GM18868 (cell line): ENCODE measurements around the gene HSD17B14.
"Not testable (repeated sequence)": the region's sequence is repeated elsewhere in the genome, so short reads cannot be mapped to it uniquely, and the experiment has no call there.

Experiments used
- ATAC-seq: cut with Tn5 transposase; IDR thresholded peaks from one replicate; pipeline ENCODE4 v1.9.1; 2021; ENCODE audit warnings: mild to moderate bottlenecking, moderate library complexity; ENCODE audit not compliant: unreplicated experiment

The HSD17B14 gene

DNA sequence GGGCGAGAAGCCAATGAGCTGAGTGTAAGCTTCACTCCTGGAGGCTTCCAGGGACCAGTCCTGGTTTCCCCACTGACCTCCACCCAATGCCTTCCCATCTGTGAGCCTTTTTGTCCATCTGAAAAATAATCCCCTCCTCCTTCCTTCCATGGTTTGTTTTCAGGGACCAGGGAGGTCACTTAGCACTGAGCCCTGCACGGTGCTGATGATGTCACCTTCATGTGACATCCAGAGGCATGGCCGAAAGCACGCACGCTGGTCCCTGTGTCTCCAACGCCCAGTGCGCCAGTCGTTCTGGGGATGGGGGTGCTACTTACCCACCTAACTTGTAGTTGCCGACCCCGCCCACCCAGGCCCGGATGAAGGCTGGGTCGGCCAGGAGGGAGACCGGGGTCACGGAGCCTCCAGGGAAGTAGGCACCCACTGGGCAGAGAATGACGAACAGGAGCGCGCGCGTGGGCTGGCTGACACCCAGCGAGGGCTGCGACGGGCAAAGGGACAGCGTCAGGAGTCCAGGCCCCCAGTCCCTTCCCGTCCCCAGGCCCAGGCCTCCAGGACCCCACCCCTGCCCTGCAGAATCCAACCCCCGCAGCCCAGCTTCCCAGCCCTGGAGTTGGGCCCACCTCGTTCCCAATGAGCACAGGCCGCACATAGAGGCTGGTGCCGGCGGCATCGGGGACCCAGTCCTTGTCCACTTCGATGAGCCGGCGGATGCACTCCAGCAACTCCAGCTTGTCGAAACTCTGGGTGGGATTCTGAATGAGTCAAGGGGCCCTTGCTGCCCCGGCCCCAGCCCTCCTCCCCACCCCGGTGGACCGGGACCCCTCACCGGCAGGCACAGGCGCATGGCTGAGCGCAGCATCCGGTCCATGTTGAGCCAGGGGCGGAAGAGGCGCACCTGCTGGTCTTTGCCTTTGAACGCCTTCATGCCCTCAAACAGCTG, 36.7 kb downstream of the HSD17B14 start:
- ATAC-seq = no peak

DNA sequence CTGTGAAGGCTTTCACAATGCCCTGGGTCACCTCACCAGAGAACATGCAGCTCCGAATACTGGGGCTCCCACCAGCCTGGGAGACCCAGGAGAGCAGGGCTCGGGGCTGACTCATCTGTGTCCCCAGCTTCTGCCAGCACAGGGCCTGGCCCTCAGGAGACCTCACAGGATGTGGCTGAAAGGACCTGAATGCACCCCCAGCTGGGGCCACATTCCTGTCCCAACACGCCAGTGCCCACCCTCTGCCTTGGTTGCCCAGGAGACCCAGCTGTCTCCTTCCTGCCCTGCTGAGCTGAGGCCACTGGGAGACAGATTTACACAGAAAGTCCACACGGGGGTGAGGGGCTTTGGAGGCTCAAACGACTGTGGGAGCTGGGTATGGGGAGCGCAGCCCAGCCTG, 37.4 kb downstream of the HSD17B14 start:
- no peak for ATAC-seq

DNA sequence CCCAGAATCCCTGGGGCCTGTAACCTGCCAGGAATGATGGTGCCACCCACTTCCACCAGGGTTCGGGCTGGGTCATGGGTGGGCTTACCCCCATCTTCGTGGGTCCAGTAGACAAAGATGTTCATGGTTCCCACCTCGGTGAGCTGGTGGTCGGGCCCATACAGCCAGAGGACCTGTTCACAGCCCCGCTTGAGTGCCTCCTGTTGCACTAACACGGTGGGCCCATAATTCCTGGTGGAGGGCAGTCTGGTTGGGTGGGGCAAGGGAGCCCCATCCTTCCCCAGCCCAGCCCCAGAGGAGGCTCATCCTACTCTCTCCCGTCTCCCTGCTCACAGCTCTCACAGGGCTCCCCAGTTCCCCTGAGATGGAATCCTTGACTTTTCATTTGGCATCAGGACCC, 39.2 kb downstream of the HSD17B14 start:
- ATAC-seq = no peak

DNA sequence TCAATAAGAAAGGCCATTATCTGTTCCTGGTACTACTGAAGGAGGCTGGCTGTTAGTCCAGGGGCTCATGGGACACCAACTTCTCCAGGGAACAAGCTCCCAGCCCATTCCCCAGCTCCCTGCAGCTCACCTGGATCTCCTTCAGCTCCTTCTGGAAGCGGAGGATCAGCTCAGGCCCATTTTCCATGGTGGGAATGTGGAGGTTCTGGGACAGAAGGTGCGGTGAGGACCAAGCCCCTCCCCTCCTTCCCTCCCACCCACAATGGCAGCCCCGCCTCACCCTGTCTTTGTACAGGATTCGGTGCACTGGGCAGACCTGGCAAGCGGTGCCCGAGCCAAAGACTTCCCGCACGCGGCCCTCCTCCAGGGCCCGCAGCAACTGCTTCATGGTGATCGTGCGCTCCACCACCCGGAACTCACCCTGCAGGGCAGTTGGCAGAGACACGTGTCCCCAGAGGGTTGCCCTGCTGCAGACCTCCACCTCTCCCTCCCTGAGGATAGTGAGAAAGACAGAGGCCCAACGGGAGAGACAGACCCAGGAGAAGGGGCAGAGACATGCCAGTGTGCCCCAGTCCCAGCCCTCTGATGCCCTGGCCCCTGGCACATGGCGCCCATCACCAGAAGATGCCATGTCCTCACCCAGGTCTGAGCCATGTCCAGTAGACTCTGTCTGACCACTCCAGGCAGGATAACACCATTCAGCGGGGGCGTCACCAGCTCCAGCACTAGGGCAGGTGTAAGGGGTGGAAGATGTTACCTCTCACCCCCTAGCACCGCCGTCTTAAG, 39.8 kb downstream of the HSD17B14 start:
- ATAC-seq = no peak

DNA sequence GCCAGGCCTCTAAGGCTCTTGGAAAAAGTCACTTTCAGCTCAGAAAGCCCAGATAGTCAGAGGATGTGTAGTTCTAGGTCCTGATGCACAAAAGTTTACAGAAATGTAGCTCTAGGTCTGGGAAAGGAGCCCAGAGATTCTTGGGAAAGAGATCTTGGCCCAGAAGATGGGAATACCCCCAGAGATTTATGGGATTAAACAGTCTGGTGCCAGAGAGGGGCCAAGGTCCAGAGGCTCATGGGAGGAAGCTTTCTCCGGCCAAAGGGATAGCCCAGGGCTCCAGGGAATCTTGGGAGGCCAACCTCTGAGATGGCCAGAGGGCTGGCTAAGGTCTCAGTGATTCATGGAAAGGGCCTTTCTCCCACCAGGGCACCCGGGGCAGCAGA, 40.6 kb downstream of the HSD17B14 start:
- ATAC-seq = no peak

DNA sequence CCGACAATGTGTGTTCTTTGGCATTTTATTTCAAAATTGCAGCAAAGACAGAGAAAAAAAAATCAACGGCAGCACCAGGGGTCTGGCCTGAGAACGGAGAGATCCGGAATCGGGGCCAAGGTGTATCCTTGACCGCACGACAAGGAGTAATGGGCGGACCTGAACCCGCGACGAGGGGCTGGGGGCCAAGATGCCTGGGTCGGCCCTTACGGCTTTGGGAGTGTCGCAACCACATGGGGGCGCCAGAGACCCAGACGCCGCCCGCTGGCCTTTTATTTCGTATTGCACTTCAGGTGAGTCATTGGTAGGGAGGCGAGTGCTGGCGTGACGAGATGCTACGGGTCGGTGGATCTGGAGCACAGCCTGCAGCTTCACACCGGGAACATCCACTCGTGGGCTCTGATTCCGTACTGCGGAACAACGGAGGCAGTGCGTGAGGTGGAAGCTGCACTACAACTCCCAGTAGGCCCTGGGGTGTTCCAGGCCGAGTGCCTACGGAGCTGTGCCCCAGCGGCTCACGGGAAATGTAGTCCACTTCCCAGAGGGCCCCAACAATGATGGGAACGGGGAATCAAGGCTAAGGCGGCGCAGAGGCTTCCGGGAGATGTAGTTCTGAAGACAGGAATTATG, 41.1 kb downstream of the HSD17B14 start:
- ATAC-seq = peak; percentile 63

DNA sequence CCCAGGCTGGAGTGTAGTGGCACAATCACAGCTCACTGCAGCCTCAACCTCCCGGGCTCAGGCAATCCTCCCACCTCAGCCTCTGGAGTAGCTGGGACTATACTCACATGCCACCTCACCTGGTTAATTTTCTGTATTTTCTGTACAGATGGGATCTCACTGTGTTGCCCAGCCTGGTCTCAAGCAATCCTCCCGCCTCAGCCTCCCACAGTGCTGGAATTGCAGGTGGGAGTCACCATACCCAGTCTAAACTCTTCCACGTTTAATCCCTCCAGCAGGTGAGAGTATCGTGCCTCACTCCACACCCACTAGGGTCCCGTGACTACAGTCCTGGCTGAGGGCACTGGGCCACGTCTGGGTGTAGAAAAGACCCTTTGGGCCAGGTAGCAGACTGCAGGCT, 42.0 kb downstream of the HSD17B14 start:
- ATAC-seq = no peak

DNA sequence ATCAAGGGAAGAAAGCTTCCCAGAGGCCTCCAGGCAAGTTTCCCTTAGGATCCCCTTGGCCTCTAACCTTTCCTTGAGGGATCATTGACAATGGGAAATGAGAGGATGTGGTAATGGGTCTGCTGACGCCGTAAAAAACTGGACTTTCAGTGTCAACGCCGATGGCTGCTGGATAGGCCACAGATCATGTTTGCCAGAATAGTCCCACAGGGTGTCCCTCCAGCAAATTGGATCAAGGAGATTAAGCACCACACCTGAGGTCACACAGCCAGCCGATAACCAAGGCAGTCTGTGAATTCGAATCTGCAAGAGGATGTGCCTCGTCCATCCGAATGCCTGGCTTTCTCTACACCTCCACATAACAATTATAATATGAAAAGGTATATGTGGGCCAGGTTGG, 43.0 kb downstream of the HSD17B14 start:
- no peak for ATAC-seq

DNA sequence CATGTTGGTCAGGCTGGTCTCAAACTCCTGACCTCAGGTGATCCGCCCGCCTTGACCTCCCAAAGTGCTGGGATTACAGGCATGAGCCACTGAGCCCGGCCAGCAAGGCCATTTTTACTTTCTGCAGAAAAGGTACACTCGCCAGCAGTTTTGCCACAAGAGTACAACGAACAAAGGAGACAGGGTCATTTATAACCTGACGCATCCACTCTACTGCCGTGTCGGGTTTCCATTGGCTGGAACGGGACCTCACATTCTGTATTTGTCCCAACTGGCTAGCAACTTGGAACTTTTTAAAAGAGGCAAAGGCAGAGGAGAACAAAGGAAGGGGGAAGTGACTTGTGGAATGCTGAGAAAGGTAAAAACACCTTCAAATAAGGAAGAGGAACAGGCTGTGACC, 49.0 kb downstream of the HSD17B14 start:
- not testable (repeated sequence) for ATAC-seq

DNA sequence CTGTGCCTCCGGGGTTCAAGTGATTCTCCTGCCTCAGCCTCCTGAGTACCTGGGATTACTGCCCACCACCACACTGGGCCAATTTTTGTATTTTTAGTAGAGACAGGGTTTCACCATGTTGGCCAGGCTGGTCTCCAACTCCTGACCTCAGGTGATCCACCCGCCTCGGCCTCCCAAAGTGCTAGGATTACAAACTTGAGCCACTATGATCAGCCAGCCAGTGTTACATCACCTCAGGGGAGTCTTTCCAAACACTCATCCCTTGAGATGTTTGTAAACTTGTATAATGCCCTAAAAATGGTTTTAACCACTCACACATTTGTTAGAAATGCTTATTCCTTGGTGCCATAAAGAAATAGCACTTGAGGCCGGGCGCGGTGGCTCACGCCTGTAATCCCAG, 49.9 kb downstream of the HSD17B14 start:
- ATAC-seq = not testable (repeated sequence)

DNA sequence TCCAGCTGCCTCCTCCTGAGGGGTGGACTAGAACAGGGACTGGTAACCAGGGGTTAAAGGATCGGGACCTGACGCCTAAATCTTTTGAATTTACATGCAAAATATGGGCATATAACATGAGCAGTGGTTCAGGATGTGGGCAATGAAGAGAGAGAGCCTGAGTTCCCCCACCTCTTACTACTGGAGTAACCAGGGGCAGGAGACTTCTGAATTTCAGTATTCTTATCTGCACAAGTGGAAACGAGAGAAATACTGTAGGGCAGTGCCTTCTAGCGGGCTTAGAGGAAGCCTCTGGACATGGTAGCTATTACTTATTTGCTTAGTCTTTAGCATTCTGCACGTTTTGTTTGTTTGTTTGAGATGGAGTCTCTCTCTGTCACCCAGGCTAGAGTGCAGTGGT, 51.8 kb downstream of the HSD17B14 start:
- ATAC-seq = no peak

DNA sequence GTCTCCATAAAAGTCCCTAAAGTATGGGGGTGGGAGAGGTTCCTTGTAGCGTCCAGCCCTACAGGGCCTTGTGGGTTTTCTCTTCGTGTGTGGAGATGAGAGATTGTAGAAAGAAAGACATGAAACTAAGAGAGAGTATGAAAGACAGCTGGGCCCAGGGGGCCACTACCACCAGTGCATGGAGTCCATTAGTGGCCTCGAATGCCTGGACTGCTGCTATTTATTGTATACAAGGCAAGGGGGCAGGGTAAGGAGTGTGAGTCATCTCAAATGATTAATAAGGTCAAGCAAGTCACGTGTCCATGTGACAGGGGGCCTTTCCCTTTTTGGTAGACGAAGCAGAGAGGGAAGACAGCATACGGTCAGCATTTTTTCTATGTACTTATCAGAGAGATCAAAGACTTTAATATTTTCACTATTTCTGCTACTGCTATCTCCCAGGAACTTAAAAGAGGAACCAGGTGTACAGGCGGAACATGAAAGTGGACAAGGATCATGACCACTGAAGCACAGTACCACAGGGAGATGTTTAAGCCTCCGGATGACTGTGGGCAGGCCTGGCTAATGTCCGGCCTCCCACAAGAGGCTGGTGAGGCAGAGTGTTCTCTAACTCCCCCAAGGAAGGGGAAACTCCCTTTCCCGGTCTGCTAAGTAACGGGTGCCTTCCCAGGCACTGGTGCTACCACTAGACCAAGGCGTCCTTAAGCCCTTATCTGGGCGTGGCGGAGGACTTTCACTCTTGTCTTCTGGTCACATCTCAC, 55.5 kb downstream of the HSD17B14 start:
- ATAC-seq = no peak

DNA sequence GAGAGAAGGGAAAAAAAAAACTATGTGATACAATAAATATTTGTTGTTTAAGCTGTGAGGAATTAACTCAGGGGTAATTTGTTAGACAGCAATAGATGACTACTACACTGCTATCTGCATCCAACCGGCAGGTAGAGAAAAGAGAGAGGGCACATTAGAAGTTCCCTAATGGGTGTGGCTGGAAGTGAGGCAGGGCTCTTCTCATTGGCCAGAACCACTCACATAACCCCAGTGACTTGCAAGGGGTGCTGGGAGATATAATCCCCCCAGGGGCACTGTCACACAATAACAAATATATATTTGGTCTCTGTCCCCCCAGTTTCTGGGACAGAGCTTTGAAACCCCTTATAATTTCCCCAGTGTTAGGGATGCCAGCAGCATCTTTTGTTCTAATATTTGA, 56.7 kb downstream of the HSD17B14 start:
- no peak for ATAC-seq

DNA sequence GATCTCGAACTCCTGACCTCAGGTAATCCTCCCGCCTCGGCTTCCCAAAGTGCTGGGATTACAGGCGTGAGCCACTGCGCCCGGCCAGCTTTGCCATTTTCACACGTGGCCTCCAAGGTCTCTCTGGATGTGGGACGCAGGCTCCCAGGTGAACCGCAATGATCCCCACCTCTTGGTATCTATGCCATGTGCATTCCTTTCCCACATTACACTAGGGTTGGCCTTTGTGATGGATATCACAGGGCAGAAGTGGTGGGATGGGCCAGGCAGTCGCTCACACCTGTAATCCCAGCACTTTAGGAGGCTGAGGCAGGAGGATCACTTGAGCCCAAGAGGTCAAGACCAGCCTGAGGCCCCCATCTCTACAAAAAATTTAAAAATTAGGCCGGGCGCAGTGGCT, 58.6 kb downstream of the HSD17B14 start:
- no peak for ATAC-seq

DNA sequence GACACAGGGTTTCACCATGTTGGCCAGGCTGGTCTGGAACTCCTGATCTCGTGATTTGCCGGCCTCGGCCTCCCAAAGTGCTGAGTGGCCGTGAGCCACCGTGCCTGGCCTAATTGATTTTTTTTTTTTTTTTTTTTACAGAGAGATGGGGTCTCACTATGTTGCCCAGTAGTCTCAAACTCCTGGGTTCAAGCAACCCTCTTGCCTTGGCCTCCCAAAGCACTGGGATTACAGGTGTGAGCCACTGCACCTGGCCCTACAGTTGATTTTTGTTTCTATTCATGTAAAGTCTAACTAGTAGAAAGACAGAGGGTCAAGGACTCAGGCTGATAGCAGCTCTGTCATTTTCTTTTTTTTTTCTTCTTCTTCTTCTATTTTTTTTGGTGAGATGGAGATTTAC, 59.2 kb downstream of the HSD17B14 start:
- no peak for ATAC-seq

DNA sequence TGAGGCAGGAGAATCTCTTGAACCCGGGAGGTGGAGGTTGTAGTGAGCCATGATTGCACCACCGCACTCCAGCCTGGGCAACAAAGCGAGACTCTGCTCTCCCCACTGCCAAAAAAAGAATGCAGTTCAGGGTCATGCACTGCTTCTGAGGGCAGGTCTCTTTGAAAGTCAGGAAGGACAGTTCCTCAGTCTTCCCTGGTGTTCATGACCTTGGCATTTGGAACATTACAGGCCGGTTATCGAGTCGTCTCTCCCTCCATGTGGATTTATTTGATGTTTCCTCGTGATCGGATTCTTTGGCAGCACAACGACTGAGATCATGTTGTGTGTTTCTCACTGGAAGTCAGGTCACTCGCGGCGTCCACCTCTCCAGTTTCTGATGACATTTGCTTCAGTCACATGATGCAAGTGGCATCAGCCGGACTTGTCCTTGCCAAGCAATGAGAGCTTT, 63.8 kb downstream of the HSD17B14 start:
- no peak for ATAC-seq

DNA sequence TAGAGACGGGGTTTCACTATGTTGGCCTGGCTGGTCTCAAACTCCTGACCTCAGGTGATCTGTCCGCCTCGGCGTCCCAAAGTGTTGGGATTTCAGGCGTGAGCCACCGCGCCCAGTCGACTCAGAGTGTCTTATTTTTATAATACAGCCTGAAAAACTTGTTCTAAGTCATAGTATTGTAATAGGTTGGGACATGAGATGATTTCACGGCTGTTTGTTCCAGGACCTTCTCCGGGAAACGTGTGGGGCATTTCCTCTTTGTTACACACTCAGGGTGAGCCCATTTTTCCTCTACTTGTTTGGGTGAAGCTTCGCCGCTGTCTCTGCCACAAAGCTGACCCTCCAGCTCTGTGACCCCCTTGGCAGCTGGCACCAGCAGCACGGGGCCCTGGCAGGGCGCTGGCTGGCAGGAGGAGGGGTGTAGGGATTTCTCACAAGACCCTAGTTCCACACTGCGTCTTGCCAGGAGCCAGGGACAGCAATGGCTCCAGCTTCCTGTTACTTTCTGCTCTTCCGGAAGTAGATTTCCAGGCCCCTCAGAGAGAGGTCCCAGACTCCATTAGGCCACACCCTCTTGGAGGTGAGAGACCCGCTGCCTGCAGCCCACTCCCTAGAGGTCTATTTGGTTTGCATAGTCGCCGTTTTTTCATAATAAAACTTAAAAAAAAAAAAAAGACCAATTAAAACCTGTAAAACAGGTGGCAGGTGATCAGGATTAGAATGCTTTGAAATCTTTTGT, 65.4 kb downstream of the HSD17B14 start:
- no peak for ATAC-seq

DNA sequence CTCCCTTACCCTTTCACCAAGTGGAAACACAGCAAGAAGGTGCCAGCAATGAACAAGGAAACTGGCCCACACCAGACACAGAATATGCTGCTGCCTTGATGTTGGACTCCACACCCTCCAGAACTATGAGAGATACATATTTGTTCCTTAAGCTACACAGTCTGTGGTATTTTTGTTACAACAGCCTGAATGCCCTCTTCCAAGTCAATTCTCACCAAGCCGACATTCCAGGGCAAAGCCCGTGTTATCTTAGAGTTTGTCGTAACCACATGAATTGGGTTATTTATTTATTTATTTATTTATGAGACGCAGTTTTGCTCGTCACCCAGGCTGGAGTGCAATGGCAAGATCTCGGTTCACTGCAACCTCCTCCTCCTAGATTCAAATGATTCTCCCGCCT, 66.0 kb downstream of the HSD17B14 start:
- no peak for ATAC-seq

DNA sequence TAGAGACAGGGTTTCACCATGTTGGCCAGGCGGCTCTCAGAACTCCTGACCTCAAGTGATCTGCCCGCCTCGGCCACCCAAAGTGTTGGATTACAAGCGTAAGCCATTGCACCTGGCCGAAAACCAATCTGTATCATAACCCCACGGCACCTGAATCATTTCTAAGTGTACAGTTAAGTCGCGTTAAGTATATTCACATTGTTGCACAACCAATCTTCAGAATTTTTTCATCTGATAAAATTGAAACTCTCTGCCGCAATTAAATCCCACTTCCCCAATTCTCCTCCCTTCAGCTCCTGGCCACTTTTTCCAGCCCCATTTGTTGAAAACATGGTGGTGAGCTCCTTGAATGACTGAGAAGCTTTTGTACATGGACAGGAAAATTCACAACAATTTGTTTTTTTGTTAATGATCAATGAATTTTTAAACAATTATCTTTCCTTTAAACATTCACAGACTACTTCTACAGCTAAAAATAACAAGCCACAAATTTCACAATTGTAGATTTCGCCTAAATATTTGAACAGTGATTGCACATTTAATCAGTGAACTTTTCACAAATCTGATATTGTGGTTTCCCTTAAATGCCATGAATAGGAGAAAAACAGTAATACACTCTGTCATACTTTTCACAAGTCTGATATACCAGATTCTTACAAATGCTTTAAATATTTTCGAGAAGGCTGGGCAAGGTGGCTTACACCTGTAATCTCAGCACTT, 67.1 kb downstream of the HSD17B14 start:
- ATAC-seq = no peak
